Head of caudate nucleus (tissue), 42 donors: ENCODE measurements around the gene KIF16B.
"Not testable (repeated sequence)": the region's sequence is repeated elsewhere in the genome, so short reads cannot be mapped to it uniquely, and the experiment has no call there.

Source experiments
- DNase-seq, 42 donors: peaks; one replicate each; pipeline versions ENCODE4 v3.0.0 to v3.0.0-alpha.2; 2020 to 2021; ENCODE audit warnings: mixed read lengths in 7 of 42
- intact Hi-C: fragments of 100-400 bp; cut with DNase I; formaldehyde crosslinking; loops from one replicate; pipeline ENCODE4 v1.15.0; 2022

The KIF16B gene

GRCh38 chr20:16573001-16573965, at the start of gene KIF16B:
Gene KIF16B (minus strand): TSS chr20:16573448. CDS start chr20:16573275, 173 bp downstream.
- intact Hi-C loops, result loop anchor here (10.0 kb wide), 1 partner anchor 152 kb away; no protein-coding TSS in a partner anchor
- peak; percentile 74 to 96 (median 91) for DNase-seq

- no peak for DNase-seq
- intact Hi-C loops, result no loop called here
These were observed 49.3 kb upstream of the KIF16B start for GRCh38 chr20:16622501-16622900.

- intact Hi-C loops, result no loop called here
- DNase-seq, result no peak
These were observed 48.3 kb upstream of the KIF16B start for GRCh38 chr20:16621435-16622141.

- no peak for DNase-seq
- intact Hi-C loops, result no loop called here
These were observed 47.7 kb upstream of the KIF16B start for GRCh38 chr20:16620961-16621360.

- intact Hi-C loops, result no loop called here
- no peak for DNase-seq
These were observed 46.7 kb upstream of the KIF16B start for GRCh38 chr20:16619953-16620352.

GRCh38 chr20:16617056-16617455, 43.8 kb upstream of the KIF16B start:
- DNase-seq, result no peak

GRCh38 chr20:16616317-16616716, 43.1 kb upstream of the KIF16B start:
- intact Hi-C loops, result no loop called here
- DNase-seq, result no peak

More at GRCh38 chr20:16617056-16617455, 43.8 kb upstream of the KIF16B start:
- intact Hi-C loops, result no loop called here

GRCh38 chr20:16615199-16615598, 42.0 kb upstream of the KIF16B start:
- intact Hi-C loops, result no loop called here
- no peak for DNase-seq

- intact Hi-C loops, result no loop called here
- DNase-seq, result no peak
These were observed 40.7 kb upstream of the KIF16B start for GRCh38 chr20:16613954-16614353.

- intact Hi-C loops, result no loop called here
- no peak for DNase-seq
These were observed 39.5 kb upstream of the KIF16B start for GRCh38 chr20:16612706-16613105.

GRCh38 chr20:16611817-16612216, 38.6 kb upstream of the KIF16B start:
- intact Hi-C loops, result no loop called here
- no peak for DNase-seq

GRCh38 chr20:16609066-16609465, 35.8 kb upstream of the KIF16B start:
- no peak for DNase-seq
- intact Hi-C loops, result no loop called here

GRCh38 chr20:16608277-16608650, 35.0 kb upstream of the KIF16B start:
- no peak for DNase-seq
- intact Hi-C loops, result no loop called here

- DNase-seq, result no peak
- intact Hi-C loops, result no loop called here
These were observed 34.4 kb upstream of the KIF16B start for GRCh38 chr20:16607364-16608276.

GRCh38 chr20:16606468-16607070, 33.3 kb upstream of the KIF16B start:
- DNase-seq, result no peak
- intact Hi-C loops, result no loop called here

- intact Hi-C loops, result no loop called here
- DNase-seq, result no peak
These were observed 27.8 kb upstream of the KIF16B start for GRCh38 chr20:16601047-16601446.

GRCh38 chr20:16599257-16599656, 26.0 kb upstream of the KIF16B start:
- intact Hi-C loops, result no loop called here

GRCh38 chr20:16596991-16597390, 23.7 kb upstream of the KIF16B start:
- intact Hi-C loops, result no loop called here
- no peak for DNase-seq

More at GRCh38 chr20:16599257-16599656, 26.0 kb upstream of the KIF16B start:
- DNase-seq, result no peak

GRCh38 chr20:16596404-16596803, 23.2 kb upstream of the KIF16B start:
- DNase-seq, intact Hi-C loops: not testable (repeated sequence)
